LNCAP (cell line): ENCODE measurements around the gene KNTC1.

ENCODE experiments used
- CTCF ChIP-seq: fragments of 450-650 bp; IDR thresholded peaks from 2 replicates; pipeline ENCODE4 v1.5.1; 2017; ENCODE audit warnings: mild to moderate bottlenecking

Gene KNTC1

GRCh38 chr12:122518908-122519307 is 8.1 kb upstream of the KNTC1 start:
- TF ChIP-seq CTCF, result no peak

- TF ChIP-seq CTCF, result no peak
Observed at GRCh38 chr12:122519418-122519817, 7.6 kb upstream of the KNTC1 start.

- no peak for TF ChIP-seq CTCF
Observed at GRCh38 chr12:122520676-122521075, 6.4 kb upstream of the KNTC1 start.

- no peak for TF ChIP-seq CTCF
Observed at GRCh38 chr12:122523280-122523679, 3.8 kb upstream of the KNTC1 start.

GRCh38 chr12:122523846-122524718 is 3.0 kb upstream of the KNTC1 start:
- no peak for TF ChIP-seq CTCF

GRCh38 chr12:122527478-122527944 is 462 bp downstream of the KNTC1 start:
- TF ChIP-seq CTCF, result no peak

- no peak for TF ChIP-seq CTCF
Observed at GRCh38 chr12:122528582-122528981, 1.5 kb downstream of the KNTC1 start.
